ENCODE results near the gene HK2. TPM values are rescaled to one million over a fixed set of nuclear protein-coding genes. Genes with fewer than 3 reads are reported as not detected.

HK2 gene
- polyA plus RNA-seq, 1 donor = 12.1 TPM

- no peak for DNase-seq
Observed at GRCh38 chr2:74931940-74932339, 98.0 kb downstream of the HK2 start.

GRCh38 chr2:74935975-74936391 is 102.1 kb downstream of the HK2 start:
- no peak for DNase-seq

GRCh38 chr2:74937221-74937880 is 103.4 kb downstream of the HK2 start:
- DNase-seq = no peak

- no peak for DNase-seq
Observed at GRCh38 chr2:74938264-74938663, 104.3 kb downstream of the HK2 start.

GRCh38 chr2:74939919-74940812 is 106.2 kb downstream of the HK2 start:
- DNase-seq = no peak

GRCh38 chr2:74941284-74941683 is 107.4 kb downstream of the HK2 start:
- no peak for DNase-seq

- DNase-seq = no peak
Observed at GRCh38 chr2:74942263-74942662, 108.3 kb downstream of the HK2 start.

Other genes with a start within 250 kb of the HK2 start
- gene M1AP, start 185.8 kb upstream of the HK2 start, polyA plus RNA-seq (ENCODE audit: insufficient read length) = 1.0 TPM
- 6.3 TPM for gene SEMA4F, start 179.9 kb upstream of the HK2 start, polyA plus RNA-seq (ENCODE audit: insufficient read length)
- 44.1 TPM for gene POLE4, start 124.5 kb downstream of the HK2 start, polyA plus RNA-seq (ENCODE audit: insufficient read length)